ENCODE results near the gene MRPL24.
A peak's percentile ranks its signal among the peaks of the same experiment; 100 is the strongest.

The MRPL24 gene

DNA sequence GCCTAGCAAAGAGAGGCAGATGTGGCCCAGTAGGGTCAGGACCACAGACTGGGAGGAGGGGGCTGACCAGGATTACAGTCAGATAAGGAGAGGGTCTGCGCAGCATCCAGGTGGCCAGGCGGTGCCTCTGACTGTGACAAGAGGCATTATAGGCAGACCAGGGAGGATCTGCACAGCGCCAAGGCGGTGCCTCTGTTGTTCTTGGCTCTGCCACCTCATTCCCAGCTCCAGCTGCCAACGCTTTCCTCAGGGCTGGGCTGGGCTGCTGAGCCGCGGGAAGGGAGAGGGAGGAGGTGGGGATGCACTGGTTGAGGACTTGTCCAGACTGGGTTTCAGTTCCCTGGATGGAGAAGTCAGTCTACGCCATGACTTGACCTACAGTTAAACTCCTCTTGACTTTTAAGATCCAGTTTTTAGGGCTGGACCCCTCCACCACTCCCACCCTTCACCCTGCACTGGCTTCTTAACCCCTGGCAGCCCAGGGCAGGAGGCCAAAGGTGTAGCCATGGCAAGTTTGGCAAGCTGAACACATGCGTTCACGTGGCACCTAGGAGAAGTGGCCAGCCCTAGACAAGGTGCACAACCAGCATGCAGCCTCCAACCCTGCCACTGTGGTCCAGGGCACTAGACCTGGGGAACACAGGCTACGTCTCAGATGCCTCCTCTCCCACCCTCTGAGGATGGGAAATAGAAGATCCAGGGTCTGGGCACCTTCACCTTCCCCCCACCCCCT is 31.0 kb downstream of the MRPL24 start:
- no peak for DNase-seq

DNA sequence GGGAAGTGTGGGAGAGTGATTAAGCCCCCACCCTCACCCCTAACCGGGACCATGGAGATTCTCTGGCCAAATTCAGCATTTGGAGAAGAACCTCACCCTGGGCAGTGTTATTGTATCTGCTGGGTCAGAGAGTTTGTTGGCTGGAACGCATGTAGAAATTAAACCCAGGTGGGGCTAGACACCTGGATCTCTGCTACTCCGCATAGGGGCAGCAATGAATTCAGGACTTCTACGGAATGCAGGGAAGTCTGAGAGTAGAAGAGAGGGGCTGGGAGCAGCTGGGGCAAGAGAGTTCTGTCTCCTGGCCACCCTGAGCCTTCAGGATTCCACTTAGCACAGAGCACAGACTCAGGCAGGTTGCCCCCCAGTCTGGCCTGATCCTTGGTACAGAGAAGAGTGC is 31.9 kb downstream of the MRPL24 start:
- DNase-seq, result no peak

DNA sequence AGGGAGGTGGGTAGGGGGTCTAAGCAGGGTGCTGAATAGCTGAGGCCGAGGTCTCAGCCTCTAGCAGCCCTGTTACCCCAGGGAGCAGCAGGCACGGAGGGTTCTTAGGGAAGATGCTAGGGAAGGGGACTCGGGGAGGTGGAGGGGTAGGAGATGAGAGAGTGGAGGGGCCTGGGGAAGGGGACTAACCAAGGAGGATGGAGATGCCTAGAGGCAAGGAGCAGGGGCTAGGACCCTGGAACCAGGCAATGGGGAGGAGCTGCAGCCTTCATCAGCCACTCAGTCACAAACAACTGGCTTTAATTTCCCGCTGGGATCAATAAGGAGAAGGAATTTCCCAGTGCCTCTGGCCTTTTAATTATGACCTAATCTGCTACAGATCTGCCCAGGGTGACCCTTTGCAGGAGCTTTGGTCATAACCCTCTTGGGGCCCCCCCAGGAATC is 32.6 kb downstream of the MRPL24 start:
- no peak for DNase-seq

DNA sequence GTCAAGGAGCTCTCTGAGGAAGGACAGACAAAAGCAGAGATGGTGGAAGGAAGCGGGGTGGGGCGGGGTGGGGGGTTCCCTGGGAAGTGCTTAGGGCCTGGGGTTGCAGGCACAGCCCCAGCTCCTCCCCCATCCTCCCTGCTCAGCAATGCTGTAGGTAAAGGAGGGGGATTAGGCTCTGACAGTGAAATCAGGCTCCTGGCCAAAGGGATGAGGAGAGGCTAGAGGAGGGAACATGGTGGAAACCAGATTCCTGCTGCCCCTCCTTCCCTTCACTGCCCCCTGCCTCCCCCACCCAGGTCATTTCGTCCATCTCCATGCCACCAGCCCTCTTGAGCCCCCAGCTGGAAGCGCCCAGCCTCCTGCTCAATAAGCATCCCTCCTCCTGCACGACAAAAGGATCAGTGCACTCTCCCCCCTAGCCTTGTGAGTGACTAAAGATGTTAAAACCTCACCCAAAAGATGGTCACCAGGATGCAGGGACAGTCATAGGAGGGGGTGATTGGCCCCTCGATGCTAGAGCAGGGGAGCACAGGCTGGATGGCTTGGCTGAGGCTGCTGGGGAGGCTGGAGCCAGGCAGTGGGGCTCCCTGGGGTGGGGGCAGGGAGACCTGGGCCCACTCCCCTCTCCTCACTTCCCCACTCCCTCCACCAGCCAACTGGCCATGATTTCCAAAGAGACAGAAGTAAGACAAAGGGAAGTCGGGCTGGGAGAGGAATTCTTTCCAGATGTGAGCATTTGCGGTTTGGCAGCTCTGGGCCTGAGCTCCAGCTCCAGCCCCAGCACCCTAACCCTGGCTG is 33.3 kb downstream of the MRPL24 start:
- DNase-seq, result no peak

DNA sequence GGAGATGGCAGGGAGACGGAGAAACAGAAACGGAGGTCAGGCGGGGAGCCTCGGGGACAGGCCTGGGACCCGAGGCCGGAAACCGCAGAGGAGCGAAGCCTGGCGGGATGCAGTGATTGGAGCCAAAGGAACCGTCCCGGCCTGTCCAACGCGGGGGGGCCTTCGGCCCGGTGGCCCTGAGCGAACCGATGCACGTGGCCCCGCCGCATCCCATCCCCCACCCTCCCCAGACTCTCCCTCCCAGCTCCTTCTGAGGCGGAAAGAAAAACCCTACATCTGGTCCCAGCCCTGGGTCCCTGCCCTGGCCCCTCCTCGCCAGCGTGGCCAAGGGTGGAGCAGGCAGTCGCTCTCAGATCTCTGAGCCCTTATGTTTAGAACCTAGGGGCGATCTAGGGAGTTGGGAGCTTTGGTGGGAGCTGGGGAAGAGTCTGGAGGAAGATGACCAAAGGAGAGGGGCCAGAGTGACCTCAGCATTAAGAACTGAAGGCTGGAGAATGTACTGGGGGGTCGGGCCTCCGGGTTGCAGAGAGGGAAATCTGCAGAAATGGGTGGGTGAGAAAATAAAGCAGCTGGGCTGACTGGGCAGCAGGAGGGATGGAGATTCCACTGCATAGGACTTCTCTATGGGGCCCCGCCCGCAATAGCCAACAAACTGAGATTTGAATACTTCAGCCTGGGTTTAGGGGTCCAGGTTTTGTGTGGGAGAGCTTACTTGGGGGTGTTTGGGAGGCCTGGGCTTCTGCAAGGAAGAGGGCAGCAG is 34.1 kb downstream of the MRPL24 start:
- no peak for DNase-seq

DNA sequence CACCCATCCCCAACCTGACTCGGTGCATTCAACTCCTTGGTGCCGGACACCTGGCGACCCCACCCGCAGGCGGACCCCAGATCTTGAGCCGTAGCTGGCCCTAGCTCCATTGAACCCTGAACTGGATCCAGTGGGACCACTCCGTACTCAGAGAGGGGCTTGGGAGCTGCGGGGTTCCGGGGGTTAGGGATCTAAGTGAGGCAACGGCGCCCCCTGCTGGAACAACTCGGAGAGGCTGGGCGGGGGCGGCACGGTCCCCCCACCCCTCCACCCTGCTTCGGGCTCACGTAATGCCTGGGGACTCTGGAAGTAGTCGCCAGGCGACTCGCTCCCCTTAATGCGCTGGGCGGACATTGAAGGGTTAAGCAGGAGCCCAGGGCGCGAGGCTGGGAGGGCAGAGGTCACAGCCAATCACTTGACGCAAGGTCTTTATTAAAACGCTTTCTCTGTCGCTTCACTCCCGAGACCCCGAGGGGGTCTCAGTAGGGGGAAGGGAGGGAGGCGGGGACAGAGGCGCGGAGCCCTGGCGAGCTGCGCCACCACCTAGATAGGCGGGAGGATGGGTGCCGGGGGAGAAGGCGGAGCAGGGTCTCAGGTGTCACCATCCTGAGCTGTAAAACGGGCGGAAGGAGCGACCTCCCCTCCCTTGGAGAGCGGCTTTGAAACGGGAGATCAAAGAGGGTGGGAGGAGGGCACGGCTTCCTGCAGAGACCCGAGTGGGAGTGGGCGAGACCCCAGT is 34.8 kb downstream of the MRPL24 start:
- DNase-seq, result peak; percentile 89

DNA sequence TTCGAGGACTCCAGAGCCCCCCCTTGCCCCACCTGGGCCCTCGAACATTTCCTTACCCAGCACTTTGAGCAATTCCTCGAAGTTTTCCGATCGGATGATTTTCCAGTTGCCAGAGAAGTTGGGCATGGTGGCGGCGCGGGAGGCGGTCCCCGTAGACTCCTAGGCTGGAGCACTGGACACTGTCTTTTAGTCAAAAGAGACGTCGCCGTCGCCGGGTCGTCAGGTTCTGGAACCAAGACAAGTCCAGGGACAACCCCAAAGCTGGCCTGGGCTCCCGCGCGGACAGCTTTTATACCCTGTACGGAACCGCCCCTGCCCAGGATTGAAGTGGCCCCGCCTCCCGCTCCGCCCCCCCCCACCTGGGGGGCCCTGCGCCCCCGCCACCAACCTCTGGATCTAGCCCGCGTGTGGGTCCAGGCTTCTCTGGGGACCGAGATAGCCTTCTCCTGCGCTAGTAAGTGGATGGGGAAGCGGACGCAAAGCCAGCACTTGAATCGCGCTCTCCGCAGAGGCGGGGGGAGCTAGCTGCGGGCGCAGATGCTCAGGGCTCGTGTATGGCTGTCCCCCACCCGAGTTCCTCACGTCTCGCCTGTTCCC is 35.5 kb downstream of the MRPL24 start, which contains the start of gene CRABP2:
TSS of gene CRABP2 (minus strand) at position 263 of the 597 bp plus-strand sequence. CDS start at position 126, 137 bp downstream.
- DNase-seq, result peak; percentile 62

DNA sequence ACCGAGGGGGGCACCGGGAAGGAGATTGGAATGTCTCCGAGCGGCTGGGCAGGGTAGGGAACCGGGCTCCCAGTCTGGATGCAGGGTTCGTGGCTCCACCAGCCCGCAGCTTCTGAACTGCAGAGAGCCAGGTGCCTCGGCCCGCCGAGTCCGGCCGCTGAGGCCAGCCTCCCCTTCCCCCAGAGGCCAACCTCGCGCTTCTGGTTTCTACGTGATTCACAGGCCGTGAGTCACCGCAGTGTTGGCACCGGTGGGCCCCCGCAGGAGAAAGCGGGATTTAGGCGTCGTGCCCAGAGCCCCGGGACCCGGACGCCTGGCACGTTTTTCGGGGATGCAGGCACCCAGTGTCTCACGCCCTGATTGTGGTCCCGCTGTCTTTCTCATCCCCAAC is 36.0 kb downstream of the MRPL24 start:
- DNase-seq, result peak; percentile 72

DNA sequence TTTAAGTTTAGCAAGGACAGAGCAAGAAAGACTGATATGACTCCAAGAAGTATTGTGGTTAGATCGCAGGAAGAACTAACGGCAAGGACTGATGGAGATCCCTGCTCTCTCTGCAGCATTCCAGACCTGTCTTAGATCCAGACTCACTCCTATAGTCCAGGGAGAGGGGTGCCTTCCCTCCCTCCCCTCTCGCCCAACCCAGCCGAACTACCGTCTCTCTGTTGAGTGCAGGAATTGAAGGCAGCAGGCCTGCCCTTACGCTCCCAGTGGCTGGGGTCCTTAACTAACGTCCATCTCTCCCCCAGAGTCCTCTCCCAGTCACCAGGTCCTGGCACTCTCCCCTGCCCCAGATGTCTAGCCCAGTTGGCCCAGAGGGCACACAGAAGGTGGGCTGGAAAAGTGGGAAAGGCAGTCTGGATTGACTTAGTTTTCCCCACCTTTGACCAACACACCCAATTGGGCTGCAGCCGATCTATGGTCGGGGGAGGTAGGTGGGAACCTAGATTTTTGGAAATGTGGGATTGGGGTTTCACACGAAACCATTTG is 36.6 kb downstream of the MRPL24 start:
- no peak for DNase-seq

DNA sequence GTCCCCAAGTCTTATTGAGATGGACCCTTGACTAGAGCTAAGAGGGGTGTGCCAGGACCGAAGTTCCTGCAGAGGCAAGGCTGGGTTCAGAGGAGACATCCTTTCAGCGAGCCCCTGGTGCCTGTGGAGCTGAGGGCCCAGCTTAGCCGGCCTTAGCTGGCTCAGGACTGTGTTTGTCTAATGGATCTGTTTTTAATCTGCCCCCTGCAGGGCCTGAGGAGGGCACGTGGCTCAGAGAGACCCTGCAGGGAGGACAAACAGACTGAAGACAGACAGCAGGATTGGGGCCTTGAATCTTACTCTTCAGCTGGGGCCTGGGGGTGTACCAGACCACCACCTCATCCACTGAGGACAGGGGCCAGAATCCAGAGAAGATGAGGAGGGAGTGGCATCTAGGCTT is 37.1 kb downstream of the MRPL24 start:
- DNase-seq, result no peak

DNA sequence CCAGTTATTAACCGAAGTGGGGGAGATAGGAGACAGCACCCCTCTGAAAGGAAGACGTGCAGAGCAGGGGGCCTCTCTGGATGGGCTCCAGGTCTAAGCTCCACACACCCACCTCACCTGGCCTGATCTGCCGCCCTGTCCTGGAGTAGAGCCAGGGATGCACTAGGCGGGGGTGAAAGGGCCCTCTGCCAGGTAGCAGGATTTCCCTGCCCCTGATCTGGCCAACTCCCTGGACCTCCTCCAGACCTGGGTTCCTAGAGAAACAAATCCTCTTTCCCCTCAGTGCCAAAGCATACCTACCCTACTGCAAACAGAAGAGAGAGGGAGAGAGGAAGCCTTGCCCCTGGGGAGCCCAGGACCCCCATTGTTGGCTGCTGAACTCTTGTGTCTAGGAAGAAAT is 37.6 kb downstream of the MRPL24 start:
- no peak for DNase-seq

DNA sequence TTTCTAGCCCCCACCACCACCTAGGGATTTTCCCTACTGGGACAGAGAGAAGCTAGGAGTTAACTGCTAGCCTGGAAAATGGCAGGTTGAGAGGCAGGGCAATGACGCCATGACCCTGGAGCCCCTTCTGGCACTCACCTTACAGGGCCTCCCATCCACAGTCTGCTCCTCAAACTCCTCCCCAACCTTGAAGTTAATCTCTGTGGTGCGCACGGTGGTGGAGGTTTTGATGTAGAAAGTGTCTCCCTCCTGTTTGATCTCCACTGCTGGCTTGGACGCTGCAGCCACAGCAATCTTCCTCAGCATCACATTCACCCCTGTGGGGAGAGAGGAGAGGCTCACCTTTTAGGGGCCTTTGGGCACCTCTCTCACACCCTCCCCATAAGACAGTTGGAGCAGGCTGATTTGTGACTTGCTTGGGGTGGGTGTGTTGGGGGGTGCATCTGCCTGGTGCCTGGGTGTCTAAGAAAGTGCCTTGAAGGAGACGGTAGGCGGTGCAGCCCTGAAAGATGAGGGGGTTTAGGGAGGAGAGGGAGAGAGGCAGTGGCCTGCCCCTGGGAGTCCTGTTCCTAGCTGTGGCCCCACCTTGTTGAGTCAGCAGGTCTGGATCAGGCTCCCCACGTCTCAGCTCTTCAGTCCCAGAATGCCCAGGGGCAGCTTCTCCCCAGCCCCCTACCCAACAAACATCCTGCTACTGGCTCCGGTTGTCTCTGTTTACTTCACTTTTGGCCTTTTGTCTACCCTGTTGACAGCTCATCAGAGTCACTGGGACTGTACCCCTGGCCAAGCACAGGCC is 40.0 kb downstream of the MRPL24 start:
- DNase-seq, result no peak

DNA sequence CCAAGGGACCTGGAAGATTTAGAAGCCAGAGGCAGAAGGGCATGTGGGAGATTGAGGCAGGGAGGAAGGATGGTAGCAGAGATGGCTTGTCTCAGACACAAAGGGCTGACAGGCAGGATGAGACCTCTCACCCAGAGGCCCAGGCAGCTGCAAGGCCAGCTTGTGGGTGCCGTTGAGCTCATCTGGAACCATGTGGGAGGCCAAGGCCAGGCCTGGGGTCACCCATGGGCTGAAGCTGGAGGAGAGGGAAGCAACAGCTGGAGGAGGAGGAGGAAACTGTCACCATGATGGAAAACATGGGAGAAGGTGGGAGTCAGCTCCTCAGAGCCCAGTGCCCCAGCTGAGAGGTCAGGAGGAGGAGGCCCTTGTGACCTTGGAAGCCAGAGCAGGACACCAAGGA is 41.9 kb downstream of the MRPL24 start:
- DNase-seq, result no peak

DNA sequence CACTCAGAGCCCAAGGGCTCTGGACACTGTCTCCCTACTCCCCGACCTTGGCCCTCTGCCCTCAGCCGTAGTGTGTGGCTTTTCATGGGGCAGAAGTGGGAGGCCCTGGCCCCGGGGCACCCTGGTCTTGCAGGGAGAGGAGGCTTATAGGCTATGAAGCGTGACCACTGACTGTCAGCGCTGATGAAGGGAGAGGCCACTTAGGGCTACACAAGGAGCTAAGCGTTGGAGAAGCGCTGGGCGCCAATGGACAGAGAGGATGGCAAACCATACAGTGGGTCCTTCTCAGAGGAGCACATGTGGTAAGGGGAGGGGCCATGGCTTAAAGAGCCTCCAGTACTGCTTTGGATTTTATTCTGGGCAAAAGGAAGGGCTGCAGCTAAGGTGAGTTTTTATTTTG is 43.4 kb downstream of the MRPL24 start:
- DNase-seq, result no peak

DNA sequence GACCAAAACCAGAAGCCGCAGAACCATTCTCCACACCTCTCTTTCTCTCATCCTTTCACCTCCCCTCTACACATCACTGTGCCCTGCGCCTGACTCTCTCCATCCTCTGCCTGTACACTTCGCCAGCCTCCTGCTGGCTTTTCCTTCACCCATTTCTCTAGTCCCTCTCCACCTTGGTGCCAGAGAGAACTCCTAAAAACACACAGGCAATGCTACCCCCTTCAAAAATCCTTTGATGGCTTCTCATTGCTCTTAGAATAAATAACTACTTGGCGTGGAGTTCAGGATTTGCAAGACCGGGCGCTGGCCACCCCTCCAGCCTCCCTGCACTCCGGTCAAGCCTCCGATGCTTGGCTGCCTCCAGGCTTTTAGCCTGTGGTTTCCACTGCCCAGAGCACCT is 44.1 kb downstream of the MRPL24 start:
- DNase-seq, result no peak

DNA sequence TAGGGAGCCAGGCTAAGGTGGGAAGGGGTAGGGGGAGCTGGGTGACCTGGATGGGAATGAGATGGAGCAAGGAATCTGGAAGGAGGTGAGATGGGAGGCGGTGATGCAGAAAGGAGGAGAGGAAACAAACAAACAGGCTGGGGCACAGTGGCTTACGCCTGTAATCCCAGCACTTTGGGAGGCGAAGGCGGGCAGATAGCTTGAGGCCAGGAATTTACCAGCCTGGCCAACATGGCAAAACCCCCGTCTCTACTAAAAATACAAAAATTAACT is 46.3 kb downstream of the MRPL24 start:
- no peak for DNase-seq

DNA sequence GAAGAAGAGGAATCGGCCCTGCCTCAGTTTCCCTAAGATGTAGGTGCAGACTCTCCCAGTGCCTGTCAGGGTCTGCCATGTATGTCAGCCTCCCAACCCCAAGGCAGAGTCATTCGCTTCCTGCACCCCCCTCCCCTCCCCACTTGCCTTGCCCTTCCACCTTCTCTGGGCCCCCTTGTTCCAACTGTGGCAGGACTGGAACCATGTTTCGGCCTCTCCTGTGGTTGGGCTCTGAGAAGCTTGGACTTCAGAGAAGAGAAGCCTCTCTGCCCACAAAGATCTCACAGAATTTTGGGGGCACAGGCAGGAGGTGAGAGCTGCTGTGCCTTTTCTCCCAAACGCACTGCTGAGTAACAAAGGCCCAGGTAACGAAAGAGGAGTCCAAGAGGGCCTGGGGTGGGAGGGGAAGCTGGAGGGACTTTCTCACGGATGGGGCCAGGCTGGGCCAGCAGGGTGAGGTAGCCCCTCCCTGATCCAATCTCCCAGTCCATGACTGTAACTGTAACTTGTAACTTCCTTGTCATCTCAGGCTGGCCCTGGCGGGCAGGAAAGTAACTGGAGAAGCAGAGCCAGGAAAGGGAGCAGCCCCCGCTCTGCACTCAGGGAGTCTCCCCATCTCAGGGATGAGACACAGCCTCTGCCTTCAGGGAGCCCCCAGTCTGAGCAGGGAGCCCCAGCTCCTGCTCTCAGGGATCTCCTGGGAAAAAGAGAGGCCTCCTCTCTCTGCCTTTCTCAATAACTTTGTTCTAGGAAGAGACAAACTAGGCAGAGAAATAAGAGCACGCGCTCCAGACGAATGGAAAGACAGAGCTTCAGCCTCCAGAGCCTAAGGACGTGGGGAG is 46.8 kb downstream of the MRPL24 start:
- no peak for DNase-seq

DNA sequence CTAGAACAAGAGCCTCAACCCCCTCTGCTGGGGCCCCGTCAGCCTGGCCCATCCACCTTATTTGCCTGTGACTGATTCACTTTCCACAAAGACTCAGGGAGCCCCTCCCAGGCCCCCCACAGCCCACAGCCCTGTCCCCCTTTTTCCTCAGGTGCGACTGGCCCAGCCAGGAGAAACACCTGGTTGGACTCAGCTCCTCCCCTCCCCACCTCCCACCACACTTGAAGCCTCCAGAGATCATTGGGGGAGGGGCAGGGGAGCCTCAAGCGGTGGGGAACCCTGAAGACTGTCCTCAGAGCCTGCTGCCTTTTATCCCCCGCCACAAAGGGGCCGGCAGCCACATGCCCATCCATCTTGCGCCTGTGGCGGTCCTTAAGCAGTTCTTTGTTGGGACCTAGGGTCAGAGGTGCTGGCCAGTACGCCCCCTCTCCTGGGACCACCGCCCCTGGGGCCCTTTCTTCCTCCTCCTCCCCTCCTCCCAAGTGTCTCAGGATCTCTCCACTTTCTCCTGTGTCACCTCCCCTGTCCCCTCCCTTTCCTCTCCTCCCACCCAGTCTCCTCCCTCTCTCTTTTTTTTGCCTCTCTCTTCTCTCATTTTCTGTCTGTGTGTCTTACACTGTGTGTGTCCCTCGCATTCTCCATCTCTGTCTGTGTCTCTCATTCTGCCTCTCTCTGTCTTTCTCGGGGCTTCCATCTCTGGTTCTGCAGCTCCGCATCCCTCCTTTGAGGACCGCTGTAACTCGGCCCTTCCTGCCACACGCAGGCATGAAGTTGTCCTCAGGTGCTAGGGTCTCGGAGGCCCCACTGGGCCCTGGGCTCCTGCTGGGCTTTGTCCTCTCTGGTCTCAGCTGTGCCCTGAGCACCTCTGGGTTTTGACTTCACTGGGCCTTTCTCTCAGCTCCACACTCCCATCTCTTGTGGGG is 47.7 kb downstream of the MRPL24 start:
- no peak for DNase-seq

DNA sequence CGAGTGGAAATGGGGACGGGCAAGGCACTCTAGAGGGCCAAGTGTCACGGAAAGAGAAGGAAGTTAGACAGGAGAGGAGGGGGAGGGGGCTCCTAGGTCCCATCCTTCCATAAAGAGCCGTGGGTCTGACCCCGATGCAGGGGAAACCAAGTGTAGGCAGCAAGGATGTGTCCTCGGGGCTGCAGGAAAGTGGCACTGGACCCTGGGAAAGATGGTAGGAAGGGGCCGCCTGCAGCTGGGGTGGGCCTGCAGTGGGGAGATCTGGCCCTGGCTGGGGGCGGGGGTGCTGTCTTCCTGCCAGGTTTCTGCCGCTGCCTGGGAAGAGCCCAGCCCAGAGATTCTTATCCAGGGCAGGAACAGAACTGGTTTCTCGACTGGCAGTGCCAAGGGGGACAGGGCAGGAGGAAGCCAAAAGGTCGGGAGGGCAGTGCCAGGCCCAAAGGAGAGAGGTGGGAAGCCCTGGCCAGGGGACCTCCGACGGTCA is 48.4 kb downstream of the MRPL24 start:
- no peak for DNase-seq
